Fibroblast of skin of left biceps (primary cell): ENCODE results near the gene RPP30.
"Not testable (repeated sequence)": the region's sequence is repeated elsewhere in the genome, so short reads cannot be mapped to it uniquely, and the experiment has no call there.

Experiments
- DNase-seq, 2 experiments: peaks; one replicate each; pipeline ENCODE4 v3.0.0-alpha.2; 2013; ENCODE audit warnings: low read depth in 2 of 2

Gene RPP30

GRCh38 chr10:90871279-90871765, 452 bp upstream of the RPP30 start:
- DNase-seq, result no peak

- no peak for DNase-seq
Observed at GRCh38 chr10:90872648-90873020, 860 bp downstream of the RPP30 start.

GRCh38 chr10:90879062-90879461, 7.3 kb downstream of the RPP30 start:
- DNase-seq, result no peak

- not testable (repeated sequence) for DNase-seq
Observed at GRCh38 chr10:90880059-90880719, 8.4 kb downstream of the RPP30 start.

GRCh38 chr10:90884431-90884830, 12.7 kb downstream of the RPP30 start:
- no peak for DNase-seq

- no peak for DNase-seq
Observed at GRCh38 chr10:90885176-90885575, 13.4 kb downstream of the RPP30 start.

GRCh38 chr10:90887555-90887954, 15.8 kb downstream of the RPP30 start:
- DNase-seq, result no peak

GRCh38 chr10:90888387-90888786, 16.6 kb downstream of the RPP30 start:
- DNase-seq, result no peak

GRCh38 chr10:90889636-90890035, 17.9 kb downstream of the RPP30 start:
- no peak for DNase-seq

- DNase-seq, result no peak
Observed at GRCh38 chr10:90890347-90890746, 18.6 kb downstream of the RPP30 start.

GRCh38 chr10:90893190-90893589, 21.4 kb downstream of the RPP30 start:
- no peak for DNase-seq

GRCh38 chr10:90896916-90897315, 25.1 kb downstream of the RPP30 start:
- not testable (repeated sequence) for DNase-seq

- no peak for DNase-seq
Observed at GRCh38 chr10:90905925-90906324, 34.2 kb downstream of the RPP30 start.

GRCh38 chr10:90906596-90906995, 34.8 kb downstream of the RPP30 start:
- no peak for DNase-seq

- peak; percentile 39 to 40 for DNase-seq
Observed at GRCh38 chr10:90911133-90912051, 39.6 kb downstream of the RPP30 start.

GRCh38 chr10:90912174-90912573, 40.4 kb downstream of the RPP30 start:
- no peak for DNase-seq

GRCh38 chr10:90912854-90913479, 41.2 kb downstream of the RPP30 start:
- no peak for DNase-seq

GRCh38 chr10:90913774-90914420, 42.1 kb downstream of the RPP30 start:
- no peak for DNase-seq

- no peak for DNase-seq
Observed at GRCh38 chr10:90914992-90915765, 43.4 kb downstream of the RPP30 start.

- no peak for DNase-seq
Observed at GRCh38 chr10:90915766-90916075, 43.9 kb downstream of the RPP30 start.
